HepG2 (cell line): Measurements from ENCODE around the gene TARM1. TPM values are rescaled to one million over a fixed set of nuclear protein-coding genes. Genes with fewer than 3 reads are reported as not detected.

ENCODE experiments used
- ATAC-seq: fragments of 200-7000 bp; cut with Tn5 transposase; 3 replicates; pipeline ENCODE4 v1.9.1; 2020; ENCODE audit warnings: mild to moderate bottlenecking, moderate library complexity
- BruUV-seq: library from RNA; stranded (reverse); fragments of 400-500 nt; replicated peaks from 2 replicates; lab custom pipeline; 2021; lab: Mats Ljungman, UMichigan
- CTCF ChIA-PET: fragments of 300-600 bp; formaldehyde crosslinking; extraction: SDS; loops from one replicate; lab custom pipeline; 2021; ENCODE audit warnings: low total read pairs, inconsistent platforms, low intra/inter-chr PET ratio; lab: Yijun Ruan, JAX
- POLR2A ChIA-PET: fragments of 350-600 bp; sonication (Branson Sonifier 250); formaldehyde crosslinking; loops from one replicate; lab custom pipeline; 2020; ENCODE audit warnings: antibody characterized with exemption, inconsistent platforms; lab: Yijun Ruan, JAX
- DNase-seq: peaks from one replicate; pipeline ENCODE4 v3.0.0-alpha.2; 2015; ENCODE audit warnings: low spot score
- FAIRE-seq: peaks from 3 replicates; lab custom pipeline; 2011; peaks lifted over from hg19 to GRCh38; lab: Jason Lieb, UNC
- H2AFZ ChIP-seq: one replicate; pipeline ENCODE4 v1.6.1; 2011; ENCODE audit warnings: low read length, inconsistent platforms
- H3K27ac ChIP-seq: fragments of 300-600 bp; 3 replicates; pipeline ENCODE4 v1.8.0; 2011; ENCODE audit warnings: mixed run types, mild to moderate bottlenecking, mixed read lengths, low read length, inconsistent platforms; ENCODE audit not compliant: insufficient read depth; ENCODE audit errors: extremely low read length
- H3K27me3 ChIP-seq, 2 experiments: fragments of 200-600 bp in 1 of 2; 2 replicates in 1 of 2; 3 replicates in 1 of 2; pipeline versions ENCODE4 v1.6.0 to v1.8.0; 2011; ENCODE audit warnings: low read length in 2 of 2, mild to moderate bottlenecking in 2 of 2, moderate library complexity in 2 of 2, inconsistent platforms in 1 of 2; ENCODE audit not compliant: insufficient read depth in 2 of 2, control insufficient read depth in 1 of 2
- H3K36me3 ChIP-seq, 2 experiments: fragments of 200-600 bp in 1 of 2; replicated peaks in 1 of 2; 2 replicates in 1 of 2; 3 replicates in 1 of 2; pipeline versions ENCODE4 v1.5.1 to v1.8.0; 2011; ENCODE audit warnings: low read length in 2 of 2, inconsistent platforms in 1 of 2; ENCODE audit not compliant: insufficient read depth in 2 of 2, control insufficient read depth in 1 of 2
- H3K4me1 ChIP-seq: 2 replicates; pipeline ENCODE4 v1.5.1; 2012; ENCODE audit warnings: low read length, inconsistent platforms; ENCODE audit not compliant: insufficient read depth
- H3K4me2 ChIP-seq: 2 replicates; pipeline ENCODE4 v1.6.0; 2011; ENCODE audit warnings: low read depth, low read length, inconsistent platforms
- H3K4me3 ChIP-seq, 3 experiments: fragments of 200-600 bp in 1 of 3; sonication (generic), shearing (Covaris generic) in 1 of 3; replicated peaks in 1 of 3; 2 replicates each; pipeline ENCODE4 v1.5.1; 2011 to 2016; ENCODE audit warnings: low read length in 3 of 3, inconsistent platforms in 2 of 3, low read depth in 2 of 3, mild to moderate bottlenecking in 2 of 3, control low read depth in 1 of 3, mixed read lengths in 1 of 3; ENCODE audit not compliant: insufficient read depth in 1 of 3
- H3K79me2 ChIP-seq: one replicate; pipeline ENCODE4 v1.6.1; 2011; ENCODE audit warnings: low read length, inconsistent platforms; ENCODE audit not compliant: insufficient read depth
- H3K9ac ChIP-seq: 2 replicates; pipeline ENCODE4 v1.6.0; 2011; ENCODE audit warnings: mild to moderate bottlenecking, low read depth, low read length, inconsistent platforms; ENCODE audit not compliant: insufficient read depth
- H3K9me3 ChIP-seq: 2 replicates; pipeline ENCODE4 v1.5.1; 2012; ENCODE audit warnings: mild to moderate bottlenecking, low read length
- H4K20me1 ChIP-seq: 2 replicates; pipeline ENCODE4 v1.6.0; 2011; ENCODE audit warnings: inconsistent platforms, mild to moderate bottlenecking, low read length, moderate library complexity; ENCODE audit not compliant: insufficient read depth
- FOSL2 ChIP-seq: sonication (generic); formaldehyde crosslinking; IDR thresholded peaks from 2 replicates; pipeline ENCODE4 v1.4.0; 2020; ENCODE audit warnings: missing genetic modification reagents
- KDM2A ChIP-seq: sonication (generic); formaldehyde crosslinking; IDR thresholded peaks from 2 replicates; pipeline ENCODE4 v1.4.0; 2020; ENCODE audit warnings: low read depth, missing genetic modification reagents, borderline replicate concordance
- MAF1 ChIP-seq: sonication (generic); formaldehyde crosslinking; IDR thresholded peaks from 2 replicates; pipeline ENCODE4 v1.5.0; 2020; ENCODE audit warnings: missing genetic modification reagents, borderline replicate concordance
- MLLT10 ChIP-seq: sonication (generic); formaldehyde crosslinking; IDR thresholded peaks from 2 replicates; pipeline ENCODE4 v1.4.0; 2020; ENCODE audit warnings: missing genetic modification reagents
- MTF2 ChIP-seq: sonication (generic); formaldehyde crosslinking; IDR thresholded peaks from 2 replicates; pipeline ENCODE4 v1.5.0; 2020; ENCODE audit warnings: missing genetic modification reagents, borderline replicate concordance
- POLR2A ChIP-seq, 2 experiments: IDR thresholded peaks; 2 replicates each; pipeline ENCODE4 v1.6.1; 2011; ENCODE audit warnings: low read depth in 2 of 2, low read length in 2 of 2, mild to moderate bottlenecking in 1 of 2, moderate library complexity in 1 of 2; ENCODE audit not compliant: insufficient read depth in 1 of 2
- REPIN1 ChIP-seq: sonication (generic); formaldehyde crosslinking; IDR thresholded peaks from 2 replicates; pipeline ENCODE4 v1.8.0; 2022; ENCODE audit warnings: missing genetic modification reagents, low read depth, mild to moderate bottlenecking, borderline replicate concordance
- TBX2 ChIP-seq: sonication (generic); formaldehyde crosslinking; IDR thresholded peaks from 2 replicates; pipeline ENCODE4 v1.5.0; 2020; ENCODE audit warnings: missing genetic modification reagents, mild to moderate bottlenecking, borderline replicate concordance
- ZNF333 ChIP-seq: sonication (generic); formaldehyde crosslinking; IDR thresholded peaks from 2 replicates; pipeline ENCODE4 v1.4.0; 2020; ENCODE audit warnings: mild to moderate bottlenecking, missing genetic modification reagents, borderline replicate concordance
- ZNF570 ChIP-seq: sonication (generic); formaldehyde crosslinking; IDR thresholded peaks from 2 replicates; pipeline ENCODE4 v1.4.0; 2020; ENCODE audit warnings: mild to moderate bottlenecking, missing genetic modification reagents, borderline replicate concordance
- WGBS: methylation state at CpG from one replicate; pipeline ENCODE4 v1.1.6; 2017; ENCODE audit warnings: low lambda C conversion rate; 5-methylcytosine and 5-hydroxymethylcytosine counted together
- in situ Hi-C: cut with HindIII; loops from 2 replicates; pipeline ENCODE4 v1.10.0; 2017; ENCODE audit warnings: low pct_unique_long_range_greater_than_20kb; ENCODE audit not compliant: extremely low pct_ligation_motif_present
- intact Hi-C: fragments of 100-400 bp; cut with micrococcal nuclease; formaldehyde crosslinking; loops from one replicate; pipeline ENCODE4 v1.10.0; 2022; ENCODE audit not compliant: unreplicated experiment
- polyA plus RNA-seq, 8 experiments: library from polyadenylated mRNA; depleted of rRNA in 3 of 8; stranded (reverse) in 7 of 8; unstranded in 1 of 8; fragments of >200 nt; fragmentation: Illumina TruSeq in 4 of 8; extraction: Trizol in 4 of 8; gene quantifications; 2 replicates each; pipeline versions ENCODE4 v1.2.1 to v1.2.3, GENCODE V29; 2011 to 2016; ENCODE audit warnings: low read depth in 4 of 8, missing spikeins in 1 of 8, mixed read lengths in 1 of 8; ENCODE audit not compliant: insufficient read depth in 1 of 8
- total RNA-seq, 5 experiments: library from RNA; depleted of rRNA; stranded (reverse); fragments of >200 nt; fragmentation: Illumina TruSeq; extraction: Trizol; gene quantifications; 2 replicates each; pipeline ENCODE4 v1.2.3, GENCODE V29; 2016; ENCODE audit warnings: low read depth in 1 of 5
- TF ChIP-seq, protein P1 (sequence below): IDR thresholded peaks from 2 replicates; pipeline ENCODE4 v1.6.1; 2012; ENCODE audit warnings: low read length, improper control_type of control experiment
- TF ChIP-seq, protein P2 (sequence below): sonication (generic); formaldehyde crosslinking; IDR thresholded peaks from 2 replicates; pipeline ENCODE4 v1.8.0; 2022; ENCODE audit warnings: missing genetic modification reagents, mild to moderate bottlenecking, borderline replicate concordance
- TF ChIP-seq, protein P3 (sequence below): sonication (generic); formaldehyde crosslinking; IDR thresholded peaks from 2 replicates; pipeline ENCODE4 v1.9.0; 2021; ENCODE audit warnings: missing genetic modification reagents, borderline replicate concordance

The TARM1 gene
- total and polyA plus RNA-seq, 2 of the 13 experiments (the other 11 are each of a cell fraction or from before 2014, with no cell fraction given) = not detected

DNA sequence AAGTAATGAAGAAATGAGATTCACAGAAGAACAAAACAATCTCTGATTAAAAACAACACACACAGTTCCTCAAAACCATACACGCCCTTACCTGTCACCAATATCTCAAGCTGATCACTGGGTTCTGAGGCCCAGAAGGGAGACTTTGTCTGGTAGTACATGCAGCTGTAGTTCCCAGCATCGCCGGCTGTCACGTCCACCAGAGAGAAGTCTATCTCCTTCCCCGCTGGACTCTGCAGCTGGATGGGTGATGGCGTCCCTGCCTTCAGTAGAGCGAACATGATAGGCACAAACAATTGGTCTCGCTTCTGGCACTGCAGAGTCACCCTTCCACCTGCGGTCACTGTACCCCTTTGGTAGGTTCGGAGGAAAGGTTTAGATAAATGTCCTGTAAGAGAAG, 7.3 kb downstream of the TARM1 start:
- Histone ChIP-seq H3K9me3 (peaks cover 9% of the 10 kb centered on the region), H3K4me1 (no peaks in the 10 kb centered on the region), H3K4me3 (no peak overlapping the region), H3K4me2 (no peak overlapping the region), H3K27ac (no peak overlapping the region), H2AFZ (no peak overlapping the region), H3K79me2 (no peaks in the 10 kb centered on the region), H3K36me3 (no peaks in the 10 kb centered on the region), H3K27me3 (peaks cover 0 to 2% of the 10 kb centered on the region in 2 experiments; a peak in 2 of 5 replicates), H3K9ac (no peak overlapping the region), H4K20me1 (no peaks in the 10 kb centered on the region)
- no peak for FAIRE-seq
- intact Hi-C loops (no loop called here), in situ Hi-C loops (no loop called here)
- ChIA-PET CTCF (no interaction called here), POLR2A (no interaction called here)
- ATAC-seq = peak; percentile 59
- TF ChIP-seq, protein P1, sequence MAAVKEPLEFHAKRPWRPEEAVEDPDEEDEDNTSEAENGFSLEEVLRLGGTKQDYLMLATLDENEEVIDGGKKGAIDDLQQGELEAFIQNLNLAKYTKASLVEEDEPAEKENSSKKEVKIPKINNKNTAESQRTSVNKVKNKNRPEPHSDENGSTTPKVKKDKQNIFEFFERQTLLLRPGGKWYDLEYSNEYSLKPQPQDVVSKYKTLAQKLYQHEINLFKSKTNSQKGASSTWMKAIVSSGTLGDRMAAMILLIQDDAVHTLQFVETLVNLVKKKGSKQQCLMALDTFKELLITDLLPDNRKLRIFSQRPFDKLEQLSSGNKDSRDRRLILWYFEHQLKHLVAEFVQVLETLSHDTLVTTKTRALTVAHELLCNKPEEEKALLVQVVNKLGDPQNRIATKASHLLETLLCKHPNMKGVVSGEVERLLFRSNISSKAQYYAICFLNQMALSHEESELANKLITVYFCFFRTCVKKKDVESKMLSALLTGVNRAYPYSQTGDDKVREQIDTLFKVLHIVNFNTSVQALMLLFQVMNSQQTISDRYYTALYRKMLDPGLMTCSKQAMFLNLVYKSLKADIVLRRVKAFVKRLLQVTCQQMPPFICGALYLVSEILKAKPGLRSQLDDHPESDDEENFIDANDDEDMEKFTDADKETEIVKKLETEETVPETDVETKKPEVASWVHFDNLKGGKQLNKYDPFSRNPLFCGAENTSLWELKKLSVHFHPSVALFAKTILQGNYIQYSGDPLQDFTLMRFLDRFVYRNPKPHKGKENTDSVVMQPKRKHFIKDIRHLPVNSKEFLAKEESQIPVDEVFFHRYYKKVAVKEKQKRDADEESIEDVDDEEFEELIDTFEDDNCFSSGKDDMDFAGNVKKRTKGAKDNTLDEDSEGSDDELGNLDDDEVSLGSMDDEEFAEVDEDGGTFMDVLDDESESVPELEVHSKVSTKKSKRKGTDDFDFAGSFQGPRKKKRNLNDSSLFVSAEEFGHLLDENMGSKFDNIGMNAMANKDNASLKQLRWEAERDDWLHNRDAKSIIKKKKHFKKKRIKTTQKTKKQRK = no peak
- TF ChIP-seq MLLT10 (CRISPR knock-in tag) = no peak
- TF ChIP-seq ZNF333 (CRISPR knock-in tag) = no peak
- TF ChIP-seq FOSL2 (CRISPR knock-in tag) = no peak
- TF ChIP-seq POLR2A (IDR thresholded peaks at IDR 0.05; ENCODE audit: insufficient read depth in 1 of 2, low read depth in 2 of 2, low read length in 2 of 2) = no peak
- no peak for TF ChIP-seq TBX2 (CRISPR knock-in tag)
- TF ChIP-seq ZNF570 (CRISPR knock-in tag) = no peak
- TF ChIP-seq MAF1 = no peak
- TF ChIP-seq MTF2 = no peak
- TF ChIP-seq, protein P2, sequence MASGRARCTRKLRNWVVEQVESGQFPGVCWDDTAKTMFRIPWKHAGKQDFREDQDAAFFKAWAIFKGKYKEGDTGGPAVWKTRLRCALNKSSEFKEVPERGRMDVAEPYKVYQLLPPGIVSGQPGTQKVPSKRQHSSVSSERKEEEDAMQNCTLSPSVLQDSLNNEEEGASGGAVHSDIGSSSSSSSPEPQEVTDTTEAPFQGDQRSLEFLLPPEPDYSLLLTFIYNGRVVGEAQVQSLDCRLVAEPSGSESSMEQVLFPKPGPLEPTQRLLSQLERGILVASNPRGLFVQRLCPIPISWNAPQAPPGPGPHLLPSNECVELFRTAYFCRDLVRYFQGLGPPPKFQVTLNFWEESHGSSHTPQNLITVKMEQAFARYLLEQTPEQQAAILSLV = no peak
- no peak for TF ChIP-seq REPIN1 (CRISPR knock-in tag)
- no peak for TF ChIP-seq KDM2A (CRISPR knock-in tag)
- TF ChIP-seq, protein P3, sequence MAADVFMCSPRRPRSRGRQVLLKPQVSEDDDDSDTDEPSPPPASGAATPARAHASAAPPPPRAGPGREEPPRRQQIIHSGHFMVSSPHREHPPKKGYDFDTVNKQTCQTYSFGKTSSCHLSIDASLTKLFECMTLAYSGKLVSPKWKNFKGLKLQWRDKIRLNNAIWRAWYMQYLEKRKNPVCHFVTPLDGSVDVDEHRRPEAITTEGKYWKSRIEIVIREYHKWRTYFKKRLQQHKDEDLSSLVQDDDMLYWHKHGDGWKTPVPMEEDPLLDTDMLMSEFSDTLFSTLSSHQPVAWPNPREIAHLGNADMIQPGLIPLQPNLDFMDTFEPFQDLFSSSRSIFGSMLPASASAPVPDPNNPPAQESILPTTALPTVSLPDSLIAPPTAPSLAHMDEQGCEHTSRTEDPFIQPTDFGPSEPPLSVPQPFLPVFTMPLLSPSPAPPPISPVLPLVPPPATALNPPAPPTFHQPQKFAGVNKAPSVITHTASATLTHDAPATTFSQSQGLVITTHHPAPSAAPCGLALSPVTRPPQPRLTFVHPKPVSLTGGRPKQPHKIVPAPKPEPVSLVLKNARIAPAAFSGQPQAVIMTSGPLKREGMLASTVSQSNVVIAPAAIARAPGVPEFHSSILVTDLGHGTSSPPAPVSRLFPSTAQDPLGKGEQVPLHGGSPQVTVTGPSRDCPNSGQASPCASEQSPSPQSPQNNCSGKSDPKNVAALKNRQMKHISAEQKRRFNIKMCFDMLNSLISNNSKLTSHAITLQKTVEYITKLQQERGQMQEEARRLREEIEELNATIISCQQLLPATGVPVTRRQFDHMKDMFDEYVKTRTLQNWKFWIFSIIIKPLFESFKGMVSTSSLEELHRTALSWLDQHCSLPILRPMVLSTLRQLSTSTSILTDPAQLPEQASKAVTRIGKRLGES (CRISPR knock-in tag) = no peak
- no TSS peak for BruUV-seq
- DNase-seq = no peak
- WGBS = 41% methylated on average over 10 of the region's 10 CpGs
